ENCODE results near the gene PIK3CG.

Gene PIK3CG

GRCh38 chr7:106866298-106867281, 1.5 kb downstream of the PIK3CG start:
- TF ChIP-seq CREB1 (IDR thresholded peaks at IDR 0.05; ENCODE audit: low read depth) (no peak), RAD21 (IDR thresholded peaks at IDR 0.05; ENCODE audit: low read depth) (no peak), TAF1 (IDR thresholded peaks at IDR 0.05; ENCODE audit: low read depth) (no peak), ZBTB7A (IDR thresholded peaks at IDR 0.05; ENCODE audit: low read depth) (no peak), REST (IDR thresholded peaks at IDR 0.05; ENCODE audit: low read depth) (no peak), YY1 (IDR thresholded peaks at IDR 0.05; ENCODE audit: low read depth) (no peak), TEAD4 (IDR thresholded peaks at IDR 0.05) (no peak), TCF12 (IDR thresholded peaks at IDR 0.05; ENCODE audit: low read depth) (no peak), EP300 (IDR thresholded peaks at IDR 0.05; ENCODE audit: borderline replicate concordance) (no peak), CEBPB (IDR thresholded peaks at IDR 0.05) (no peak)

- TF ChIP-seq YY1 (IDR thresholded peaks at IDR 0.05; ENCODE audit: low read depth) (no peak), REST (IDR thresholded peaks at IDR 0.05; ENCODE audit: low read depth) (no peak), TCF12 (IDR thresholded peaks at IDR 0.05; ENCODE audit: low read depth) (no peak), TEAD4 (IDR thresholded peaks at IDR 0.05) (no peak), USF1 (IDR thresholded peaks at IDR 0.05) (no peak), EGR1 (IDR thresholded peaks at IDR 0.05) (no peak), TAF1 (IDR thresholded peaks at IDR 0.05; ENCODE audit: low read depth) (no peak), MAX (IDR thresholded peaks at IDR 0.05) (no peak), EP300 (IDR thresholded peaks at IDR 0.05; ENCODE audit: borderline replicate concordance) (no peak), RAD21 (IDR thresholded peaks at IDR 0.05; ENCODE audit: low read depth) (no peak), FOXM1 (IDR thresholded peaks at IDR 0.05; ENCODE audit: borderline replicate concordance, low read depth) (no peak), NFIC (IDR thresholded peaks at IDR 0.05) (no peak), ZBTB7A (IDR thresholded peaks at IDR 0.05; ENCODE audit: low read depth) (no peak), CEBPB (IDR thresholded peaks at IDR 0.05) (no peak), CREB1 (IDR thresholded peaks at IDR 0.05; ENCODE audit: low read depth) (no peak)
Observed at GRCh38 chr7:106867641-106868351, 2.7 kb downstream of the PIK3CG start.

GRCh38 chr7:106868364-106868763, 3.3 kb downstream of the PIK3CG start:
- TF ChIP-seq NFIC (IDR thresholded peaks at IDR 0.05): no peak
- no peak for TF ChIP-seq CEBPB (IDR thresholded peaks at IDR 0.05)
- TF ChIP-seq TEAD4 (IDR thresholded peaks at IDR 0.05): no peak
- TF ChIP-seq EP300 (IDR thresholded peaks at IDR 0.05; ENCODE audit: borderline replicate concordance): no peak
- TF ChIP-seq YY1 (IDR thresholded peaks at IDR 0.05; ENCODE audit: low read depth): no peak
- TF ChIP-seq REST (IDR thresholded peaks at IDR 0.05; ENCODE audit: low read depth): no peak
- no peak for TF ChIP-seq USF1 (IDR thresholded peaks at IDR 0.05)
- TF ChIP-seq CREB1 (IDR thresholded peaks at IDR 0.05; ENCODE audit: low read depth): no peak
- TF ChIP-seq MAX (IDR thresholded peaks at IDR 0.05): no peak
- no peak for TF ChIP-seq FOXM1 (IDR thresholded peaks at IDR 0.05; ENCODE audit: borderline replicate concordance, low read depth)
- no peak for TF ChIP-seq EGR1 (IDR thresholded peaks at IDR 0.05)
- TF ChIP-seq RAD21 (IDR thresholded peaks at IDR 0.05; ENCODE audit: low read depth): no peak
- TF ChIP-seq TAF1 (IDR thresholded peaks at IDR 0.05; ENCODE audit: low read depth): no peak
- TF ChIP-seq ZBTB7A (IDR thresholded peaks at IDR 0.05; ENCODE audit: low read depth): no peak
- no peak for TF ChIP-seq TCF12 (IDR thresholded peaks at IDR 0.05; ENCODE audit: low read depth)

Measured in Ishikawa (cell line).